Upper lobe of left lung (tissue), 6 donors: Measurements from ENCODE around the gene PCBD2. TPM values are rescaled to one million over a fixed set of nuclear protein-coding genes. Genes with fewer than 3 reads are reported as not detected.

Experiments
- ATAC-seq, 2 donors: fragments of 200-7000 bp; cut with Tn5 transposase; one replicate each; pipeline ENCODE4 v1.9.1; 2022; ENCODE audit warnings: mild to moderate bottlenecking in 2 of 2, moderate library complexity in 2 of 2; ENCODE audit not compliant: low FRiP score in 2 of 2
- DNase-seq, 2 donors: peaks; one replicate each; pipeline ENCODE4 v3.0.0-alpha.2; 2019 to 2020
- H3K27ac ChIP-seq, 4 donors: fragments of 200-600 bp; sonication (generic); one replicate each; pipeline ENCODE4 v1.5.1; 2016 to 2019
- H3K27me3 ChIP-seq, 4 donors: fragments of 200-600 bp; sonication (generic); one replicate each; pipeline ENCODE4 v1.5.1; 2017 to 2019
- H3K36me3 ChIP-seq, 4 donors: fragments of 200-600 bp; sonication (generic); one replicate each; pipeline ENCODE4 v1.5.1; 2016 to 2019
- H3K4me1 ChIP-seq, 4 donors: fragments of 200-600 bp; sonication (generic); one replicate each; pipeline ENCODE4 v1.5.1; 2018 to 2019
- H3K4me3 ChIP-seq, 4 donors: fragments of 200-600 bp; sonication (generic); one replicate each; pipeline ENCODE4 v1.5.1; 2017 to 2019; ENCODE audit warnings: mild to moderate bottlenecking in 2 of 4, moderate library complexity in 1 of 4
- H3K9me3 ChIP-seq, 4 donors: fragments of 200-600 bp; sonication (generic); one replicate each; pipeline ENCODE4 v1.5.1; 2018 to 2019
- CTCF ChIP-seq, 6 experiments: fragments of 450-650 bp in 4 of 6; fragments of 200-600 bp in 2 of 6; sonication (generic) in 2 of 6; IDR thresholded peaks; one replicate each; pipeline ENCODE4 v1.5.1; 2016 to 2019; ENCODE audit warnings: antibody characterized with exemption in 6 of 6
- EP300 ChIP-seq, 4 donors: sonication (generic); formaldehyde crosslinking; IDR thresholded peaks; one replicate each; pipeline ENCODE4 v1.5.1; 2017; ENCODE audit warnings: antibody characterized with exemption in 4 of 4, control low read depth in 2 of 4
- POLR2A ChIP-seq, 4 donors: fragments of 450-650 bp; IDR thresholded peaks; one replicate each; pipeline ENCODE4 v1.5.1; 2016 to 2017; ENCODE audit warnings: antibody characterized with exemption in 4 of 4, mild to moderate bottlenecking in 2 of 4
- POLR2AphosphoS5 ChIP-seq, 2 donors: sonication (generic); formaldehyde crosslinking; IDR thresholded peaks; one replicate each; pipeline ENCODE4 v1.5.1; 2017; ENCODE audit warnings: antibody characterized with exemption in 2 of 2
- WGBS, 2 donors: methylation state at CpG; one replicate each; pipeline ENCODE4 v1.1.5; 2017 to 2018; 5-methylcytosine and 5-hydroxymethylcytosine counted together
- total RNA-seq, 6 donors: library from RNA; depleted of rRNA in 4 of 6; stranded (reverse); fragments of >200 nt in 4 of 6; gene quantifications; one replicate each; pipeline versions ENCODE4 v1.1.0 to v1.2.1, GENCODE V29; 2016 to 2021
- donor health status: DM: no; HTN: no; CAD: no; lungs with moderate emphysema.
- donor health status: DM: no; HTN: yes; CAD: no; lungs with severe emphysema.

Gene PCBD2
- total RNA-seq, 6 donors from 2014 or later = 8.4 to 14.4 (median 9.1) TPM

GRCh38 chr5:135008981-135009735, 104.2 kb downstream of the PCBD2 start:
- no peak overlapping the region for H3K4me3 ChIP-seq
- H3K4me1 ChIP-seq = peaks cover 0 to 2% (median under 1%) of the 10 kb centered on the region in 4 donors
- no peaks in the 10 kb centered on the region for H3K9me3 ChIP-seq
- no peaks in the 10 kb centered on the region for H3K27me3 ChIP-seq
- no peak for TF ChIP-seq CTCF (IDR thresholded peaks at IDR 0.05)
- TF ChIP-seq POLR2A (IDR thresholded peaks at IDR 0.05) = no peak
- H3K27ac ChIP-seq = no peak overlapping the region
- DNase-seq (no peak), ATAC-seq (no peak)
- H3K36me3 ChIP-seq = no peaks in the 10 kb centered on the region
- 89 to 91% methylated on average over 10 to 12 of the region's 13 CpGs for WGBS, 2 donors

- no peak for DNase-seq
- Histone ChIP-seq H3K4me1 (peaks cover 0 to 8% (median 7%) of the 10 kb centered on the region in 4 donors), H3K27me3 (no peaks in the 10 kb centered on the region), H3K9me3 (no peaks in the 10 kb centered on the region), H3K36me3 (no peaks in the 10 kb centered on the region), H3K27ac (no peak overlapping the region), H3K4me3 (no peak overlapping the region)
- WGBS, 2 donors = 81 to 95% methylated on average over 5 to 11 of the region's 11 CpGs
- no peak for ATAC-seq
- no peak for TF ChIP-seq POLR2A (IDR thresholded peaks at IDR 0.05)
- no peak for TF ChIP-seq EP300 (IDR thresholded peaks at IDR 0.05)
- TF ChIP-seq CTCF (IDR thresholded peaks at IDR 0.05) = no peak
- no peak for TF ChIP-seq POLR2AphosphoS5 (IDR thresholded peaks at IDR 0.05)
These were observed 105.0 kb downstream of the PCBD2 start for GRCh38 chr5:135009736-135010501.

- Histone ChIP-seq H3K4me3 (no peak overlapping the region), H3K27ac (no peak overlapping the region), H3K27me3 (no peaks in the 10 kb centered on the region), H3K36me3 (no peaks in the 10 kb centered on the region), H3K9me3 (no peaks in the 10 kb centered on the region), H3K4me1 (peaks cover 0 to 8% (median 7%) of the 10 kb centered on the region in 4 donors)
- WGBS, 2 donors = 68 to 85% methylated on average over 3 of the region's 3 CpGs
- DNase-seq (no peak), ATAC-seq (no peak)
- no peak for TF ChIP-seq EP300 (IDR thresholded peaks at IDR 0.05)
- TF ChIP-seq CTCF (IDR thresholded peaks at IDR 0.05) = no peak
- no peak for TF ChIP-seq POLR2AphosphoS5 (IDR thresholded peaks at IDR 0.05)
- TF ChIP-seq POLR2A (IDR thresholded peaks at IDR 0.05) = no peak
These were observed 105.8 kb downstream of the PCBD2 start for GRCh38 chr5:135010502-135011354.

- DNase-seq (peak in 1 of 2 donors; percentile 12), ATAC-seq (no peak)
- Histone ChIP-seq H3K4me1 (peaks cover 0 to 8% (median 7%) of the 10 kb centered on the region in 4 donors), H3K36me3 (no peaks in the 10 kb centered on the region), H3K27ac (no peak overlapping the region), H3K4me3 (no peak overlapping the region), H3K9me3 (no peaks in the 10 kb centered on the region), H3K27me3 (no peaks in the 10 kb centered on the region)
- TF ChIP-seq CTCF (IDR thresholded peaks at IDR 0.05) (no peak), POLR2A (IDR thresholded peaks at IDR 0.05) (no peak), EP300 (IDR thresholded peaks at IDR 0.05) (no peak), POLR2AphosphoS5 (IDR thresholded peaks at IDR 0.05) (no peak)
- 77 to 96% methylated on average over 4 of the region's 4 CpGs for WGBS, 2 donors
These were observed 106.6 kb downstream of the PCBD2 start for GRCh38 chr5:135011355-135012032.
